HFFc6 (cell line): ENCODE results near the gene GGACT. TPM values are rescaled to one million over a fixed set of nuclear protein-coding genes. Genes with fewer than 3 reads are reported as not detected.

Source experiments
- DNase-seq: peaks from one replicate; pipeline ENCODE4 v3.0.0-alpha.2; 2018
- H3K27ac Mint-ChIP-seq: 2 replicates; pipeline ENCODE4 v1.8.0; 2020; ENCODE audit warnings: mild to moderate bottlenecking, mixed read lengths
- H3K27me3 Mint-ChIP-seq: 2 replicates; pipeline ENCODE4 v1.8.0; 2021; ENCODE audit warnings: mild to moderate bottlenecking, moderate library complexity, mixed read lengths; ENCODE audit not compliant: insufficient read depth
- H3K36me3 Mint-ChIP-seq: 2 replicates; pipeline ENCODE4 v1.8.0; 2021; ENCODE audit warnings: low read depth, mixed read lengths
- H3K4me1 Mint-ChIP-seq: 2 replicates; pipeline ENCODE4 v1.8.0; 2020; ENCODE audit warnings: low read depth, mixed read lengths
- H3K4me3 Mint-ChIP-seq: 2 replicates; pipeline ENCODE4 v1.8.0; 2020; ENCODE audit warnings: mild to moderate bottlenecking, moderate library complexity, mixed read lengths
- H3K9me3 Mint-ChIP-seq: 2 replicates; pipeline ENCODE4 v1.8.0; 2020; ENCODE audit warnings: mild to moderate bottlenecking, mixed read lengths
- CTCF ChIP-seq: fragments of 200-600 bp; sonication (generic); IDR thresholded peaks from 2 replicates; pipeline ENCODE4 v1.5.0; 2021; ENCODE audit warnings: antibody characterized with exemption, mild to moderate bottlenecking
- total RNA-seq, 6 experiments: library from RNA; stranded (reverse); fragmentation: NEBNext Ultra II Directional; extraction: Animal tissue kit (Norgen Biotek cat#: 25700); gene quantifications; 2 replicates in 1 of 6; 3 replicates in 5 of 6; pipeline ENCODE4 v1.2.3, GENCODE V29; 2021

GGACT gene
- total RNA-seq, 6 experiments from 2014 or later, result 0.99 to 3.0 (median 1.8) TPM

GRCh38 chr13:100521851-100522617, 66.6 kb downstream of the GGACT start:
- no peak overlapping the region for H3K4me3 Mint-ChIP-seq
- no peaks in the 10 kb centered on the region for H3K36me3 Mint-ChIP-seq
- no peak overlapping the region for H3K27ac Mint-ChIP-seq
- no peak for TF ChIP-seq CTCF
- no peaks in the 10 kb centered on the region for H3K27me3 Mint-ChIP-seq
- H3K4me1 Mint-ChIP-seq, result no peaks in the 10 kb centered on the region
- no peak for DNase-seq
- no peaks in the 10 kb centered on the region for H3K9me3 Mint-ChIP-seq

GRCh38 chr13:100520936-100521850, 67.4 kb downstream of the GGACT start:
- H3K27me3 Mint-ChIP-seq, result no peaks in the 10 kb centered on the region
- TF ChIP-seq CTCF, result no peak
- no peaks in the 10 kb centered on the region for H3K36me3 Mint-ChIP-seq
- no peak overlapping the region for H3K4me3 Mint-ChIP-seq
- H3K4me1 Mint-ChIP-seq, result no peaks in the 10 kb centered on the region
- DNase-seq, result no peak
- no peak overlapping the region for H3K27ac Mint-ChIP-seq
- H3K9me3 Mint-ChIP-seq, result no peaks in the 10 kb centered on the region

- Mint-ChIP-seq H3K4me1 (peaks cover 2% of the 10 kb centered on the region), H3K4me3 (no peak overlapping the region), H3K9me3 (no peaks in the 10 kb centered on the region), H3K36me3 (no peaks in the 10 kb centered on the region), H3K27ac (no peak overlapping the region), H3K27me3 (no peaks in the 10 kb centered on the region)
- no peak for TF ChIP-seq CTCF
- DNase-seq, result no peak
These were observed 69.0 kb downstream of the GGACT start for GRCh38 chr13:100519626-100520025.

GRCh38 chr13:100518394-100519062, 70.1 kb downstream of the GGACT start:
- H3K4me3 Mint-ChIP-seq, result no peak overlapping the region
- no peaks in the 10 kb centered on the region for H3K9me3 Mint-ChIP-seq
- H3K36me3 Mint-ChIP-seq, result no peaks in the 10 kb centered on the region
- H3K27ac Mint-ChIP-seq, result no peak overlapping the region
- no peak for TF ChIP-seq CTCF
- H3K27me3 Mint-ChIP-seq, result no peaks in the 10 kb centered on the region
- no peak for DNase-seq
- peaks cover 13% of the 10 kb centered on the region for H3K4me1 Mint-ChIP-seq

GRCh38 chr13:100517728-100518127, 70.9 kb downstream of the GGACT start:
- no peak overlapping the region for H3K27ac Mint-ChIP-seq
- H3K4me3 Mint-ChIP-seq, result no peak overlapping the region
- H3K9me3 Mint-ChIP-seq, result no peaks in the 10 kb centered on the region
- no peak for TF ChIP-seq CTCF
- no peaks in the 10 kb centered on the region for H3K27me3 Mint-ChIP-seq
- 0 out of 2 replicates have a peak, but pooled peaks cover under 1% of the 10 kb centered on the region for H3K36me3 Mint-ChIP-seq
- DNase-seq, result no peak
- peaks cover 21% of the 10 kb centered on the region for H3K4me1 Mint-ChIP-seq
